PC-3 (cell line): ENCODE results near the gene CACNB3.

Experiments used
- EZH2 ChIP-seq: fragments of 300-600 bp; sonication (generic); IDR thresholded peaks from one replicate; pipeline ENCODE4 v1.6.1; 2017; ENCODE audit warnings: antibody characterized with exemption, mild to moderate bottlenecking, low read length; ENCODE audit not compliant: unreplicated experiment
- EZH2phosphoT487 ChIP-seq: fragments of 300-600 bp; sonication (generic); IDR thresholded peaks from 2 replicates; pipeline ENCODE4 v1.6.1; 2018; ENCODE audit warnings: mild to moderate bottlenecking, antibody characterized with exemption, low read length, borderline replicate concordance
- TF ChIP-seq, protein P1 (sequence below): fragments of 300-600 bp; sonication (generic); conservative IDR thresholded peaks from 2 replicates; pipeline ENCODE4 v1.5.1; 2017; ENCODE audit warnings: antibody characterized with exemption, low read depth, mild to moderate bottlenecking, low read length

DNA sequence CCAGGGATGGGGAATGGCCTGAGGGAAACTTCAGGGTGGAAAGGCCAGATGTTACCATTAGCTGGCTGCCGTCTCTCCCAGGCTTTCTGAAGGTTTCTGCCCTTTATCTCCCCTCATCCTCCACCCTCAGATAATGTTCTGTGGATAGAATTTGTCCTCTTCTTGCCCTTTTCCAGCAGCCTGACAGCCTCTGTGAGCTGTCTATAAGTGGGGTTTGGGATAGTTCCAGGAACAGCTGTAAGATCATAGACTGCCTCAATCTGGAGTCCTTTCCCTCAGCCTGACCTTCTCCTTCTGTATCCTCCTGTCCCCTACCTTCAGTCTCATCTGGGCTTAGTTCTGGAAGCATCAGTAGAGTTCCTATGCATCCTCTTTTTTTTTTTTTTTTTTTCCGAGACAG, 50.2 kb downstream of the CACNB3 start:
- TF ChIP-seq, protein P1, sequence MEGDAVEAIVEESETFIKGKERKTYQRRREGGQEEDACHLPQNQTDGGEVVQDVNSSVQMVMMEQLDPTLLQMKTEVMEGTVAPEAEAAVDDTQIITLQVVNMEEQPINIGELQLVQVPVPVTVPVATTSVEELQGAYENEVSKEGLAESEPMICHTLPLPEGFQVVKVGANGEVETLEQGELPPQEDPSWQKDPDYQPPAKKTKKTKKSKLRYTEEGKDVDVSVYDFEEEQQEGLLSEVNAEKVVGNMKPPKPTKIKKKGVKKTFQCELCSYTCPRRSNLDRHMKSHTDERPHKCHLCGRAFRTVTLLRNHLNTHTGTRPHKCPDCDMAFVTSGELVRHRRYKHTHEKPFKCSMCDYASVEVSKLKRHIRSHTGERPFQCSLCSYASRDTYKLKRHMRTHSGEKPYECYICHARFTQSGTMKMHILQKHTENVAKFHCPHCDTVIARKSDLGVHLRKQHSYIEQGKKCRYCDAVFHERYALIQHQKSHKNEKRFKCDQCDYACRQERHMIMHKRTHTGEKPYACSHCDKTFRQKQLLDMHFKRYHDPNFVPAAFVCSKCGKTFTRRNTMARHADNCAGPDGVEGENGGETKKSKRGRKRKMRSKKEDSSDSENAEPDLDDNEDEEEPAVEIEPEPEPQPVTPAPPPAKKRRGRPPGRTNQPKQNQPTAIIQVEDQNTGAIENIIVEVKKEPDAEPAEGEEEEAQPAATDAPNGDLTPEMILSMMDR = no peak
- no peak for TF ChIP-seq EZH2phosphoT487
- TF ChIP-seq EZH2 = no peak
